ENCODE results near the gene RHOBTB3.

Gene RHOBTB3

DNA sequence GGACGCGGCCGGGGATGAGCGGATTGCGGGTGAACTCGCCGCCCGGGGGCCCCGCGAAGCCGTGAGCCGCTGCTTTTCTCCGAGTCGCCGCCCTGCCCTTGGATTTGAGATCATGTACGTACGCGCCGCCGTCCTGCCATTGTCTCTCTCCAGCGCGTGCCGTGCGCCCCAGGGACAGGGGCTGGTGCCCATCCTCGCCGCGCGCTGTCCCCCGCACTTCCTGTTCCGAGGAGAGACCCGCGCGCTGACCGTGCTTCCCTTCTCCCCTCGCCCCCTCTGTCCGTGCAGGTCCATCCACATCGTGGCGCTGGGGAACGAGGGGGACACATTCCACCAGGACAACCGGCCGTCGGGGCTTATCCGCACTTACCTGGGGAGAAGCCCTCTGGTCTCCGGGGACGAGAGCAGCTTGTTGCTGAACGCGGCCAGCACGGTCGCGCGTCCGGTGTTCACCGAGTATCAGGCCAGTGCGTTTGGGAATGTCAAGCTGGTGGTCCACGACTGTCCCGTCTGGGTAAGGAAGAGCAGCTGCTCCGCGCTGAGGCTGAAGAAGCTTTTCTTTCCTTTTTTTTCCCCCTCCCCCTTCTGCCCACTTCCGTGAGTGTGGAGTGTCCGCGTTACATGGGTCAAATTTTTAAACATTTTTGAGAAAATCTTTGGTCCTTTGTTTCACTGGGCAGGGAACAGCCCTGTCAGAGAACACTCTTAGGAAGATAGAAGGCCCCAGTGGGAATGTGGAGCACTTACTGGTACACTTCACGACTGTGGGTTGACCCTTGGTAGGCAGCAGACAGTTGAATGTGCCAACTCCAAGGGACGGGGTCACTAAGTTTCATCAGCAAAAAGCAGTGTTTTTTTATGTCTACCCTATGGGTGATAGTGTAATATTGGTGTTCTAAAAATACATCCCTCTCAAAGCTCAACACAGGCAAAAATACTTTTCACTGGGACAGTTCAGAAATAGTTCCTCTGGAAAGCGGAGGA, 727 bp downstream of the RHOBTB3 start:
- DNase-seq (ENCODE audit: low spot score) = no peak

DNA sequence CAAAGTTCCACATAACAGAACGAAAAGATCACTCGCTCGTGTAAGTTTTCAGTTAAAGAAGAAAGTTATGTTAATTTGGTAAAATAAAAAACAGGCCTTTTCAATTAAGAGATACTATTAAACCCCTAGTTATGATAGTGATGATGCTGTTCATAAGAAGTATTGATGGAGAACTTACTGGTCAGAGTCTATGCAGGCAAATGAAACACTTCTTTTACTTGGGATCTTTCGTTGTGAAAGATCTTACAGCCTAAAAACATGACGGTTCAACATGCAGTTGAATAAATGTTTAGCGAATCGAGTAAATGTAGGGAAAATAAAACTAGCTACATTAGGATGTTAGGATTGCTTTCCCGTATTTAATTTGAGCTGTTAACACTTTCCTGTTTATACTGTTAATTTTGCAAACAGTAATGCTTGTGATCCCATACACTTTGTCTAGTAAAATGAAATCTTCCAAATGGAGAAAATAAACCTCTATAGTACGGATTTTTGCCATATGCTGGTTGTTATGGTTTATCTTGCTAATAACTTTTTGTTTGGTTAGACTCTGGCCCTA, 2.0 kb downstream of the RHOBTB3 start:
- DNase-seq (ENCODE audit: low spot score) = no peak

DNA sequence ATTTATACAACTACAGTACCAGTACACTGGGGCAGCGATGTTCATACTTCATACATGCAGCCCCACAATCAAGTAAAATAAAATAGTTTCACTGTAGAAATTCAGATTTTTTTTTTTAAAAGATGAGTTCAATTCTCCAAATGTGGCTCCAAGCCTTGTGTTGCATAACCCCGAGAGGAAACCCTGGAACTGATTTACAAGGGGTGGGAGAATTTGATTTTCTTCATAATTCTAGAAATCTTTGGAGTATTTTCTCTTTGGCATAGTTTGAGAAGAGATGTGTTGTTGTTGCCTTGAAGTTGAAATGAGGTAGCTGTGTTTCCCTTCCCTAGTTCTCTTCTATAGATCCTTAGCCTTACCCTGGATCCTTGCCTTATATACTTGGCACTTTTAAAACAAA, 3.1 kb downstream of the RHOBTB3 start:
- no peak for DNase-seq (ENCODE audit: low spot score)

DNA sequence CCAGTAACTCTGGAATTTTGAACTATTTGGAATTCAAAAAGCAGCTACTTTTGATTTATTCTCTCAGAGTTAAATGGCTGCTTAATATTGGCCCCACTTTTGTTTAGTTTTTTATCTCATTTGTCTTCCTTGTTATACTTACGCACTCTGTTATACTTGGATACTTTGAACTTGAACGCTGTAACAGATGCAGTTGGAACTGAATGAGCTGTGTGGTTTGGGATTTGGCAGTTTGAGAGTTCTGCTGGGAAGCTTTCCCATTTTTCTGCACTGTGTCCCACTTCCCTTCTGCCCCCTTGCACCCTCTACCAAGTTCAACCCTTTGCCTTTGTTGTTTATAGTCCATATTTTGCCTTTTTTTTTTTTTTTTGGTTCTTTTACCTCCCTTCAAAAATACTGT, 3.8 kb downstream of the RHOBTB3 start:
- no peak for DNase-seq (ENCODE audit: low spot score)

DNA sequence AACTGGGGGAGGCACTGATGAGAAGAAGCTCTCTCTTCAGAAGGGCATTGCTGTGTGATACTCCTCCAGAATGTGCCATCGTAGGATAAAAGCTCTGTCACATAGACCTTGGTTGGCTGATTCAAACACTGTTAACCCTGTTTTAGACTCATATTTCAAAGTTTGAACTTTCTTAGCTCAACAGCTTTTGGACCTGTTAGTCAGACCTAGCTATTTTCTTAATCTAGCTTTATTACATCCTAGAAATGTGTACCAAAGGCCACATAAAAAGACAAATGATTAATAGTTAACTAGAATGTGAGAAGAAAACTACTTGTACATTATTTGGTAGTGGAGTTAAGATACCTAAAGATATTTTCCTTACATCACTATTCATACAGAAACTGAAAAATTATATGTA, 4.3 kb downstream of the RHOBTB3 start:
- no peak for DNase-seq (ENCODE audit: low spot score)

DNA sequence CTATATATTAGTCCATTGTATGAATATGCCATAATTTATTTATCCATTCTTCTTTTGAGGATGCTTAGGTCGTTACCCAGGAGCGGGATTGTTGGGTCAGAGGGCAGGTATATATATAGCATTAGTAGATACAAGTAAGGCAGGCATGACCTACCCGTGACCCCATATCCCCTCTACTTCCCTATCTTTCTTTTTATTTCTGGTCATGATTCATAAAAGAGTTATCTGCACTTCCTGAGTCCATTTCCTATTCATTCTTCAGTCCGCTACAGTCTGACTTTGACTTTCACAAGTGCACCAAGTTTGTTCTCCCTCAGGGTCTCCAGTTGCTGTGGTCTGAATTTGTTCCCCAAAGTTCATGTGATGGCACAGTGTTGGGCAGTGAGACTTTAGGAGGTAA, 6.9 kb downstream of the RHOBTB3 start:
- DNase-seq (ENCODE audit: low spot score) = no peak

DNA sequence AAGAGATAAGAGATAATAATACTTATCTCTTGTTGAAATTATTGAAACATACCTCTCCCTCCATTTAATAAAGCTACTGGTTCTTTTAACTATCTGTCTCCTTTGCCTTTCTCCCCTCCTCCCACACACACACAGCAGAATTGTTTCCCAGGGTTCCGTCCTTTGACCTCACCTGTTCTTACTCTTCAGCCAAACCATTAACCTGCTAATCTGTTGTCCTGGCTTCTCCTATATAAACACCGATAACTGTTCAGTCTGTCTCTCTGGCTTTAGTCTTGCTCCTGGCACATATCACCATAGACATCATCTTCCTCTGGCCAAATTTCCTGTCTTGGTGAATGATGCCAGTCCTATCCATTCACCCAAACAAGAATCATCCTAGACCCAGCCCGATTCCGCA, 7.7 kb downstream of the RHOBTB3 start:
- no peak for DNase-seq (ENCODE audit: low spot score)

DNA sequence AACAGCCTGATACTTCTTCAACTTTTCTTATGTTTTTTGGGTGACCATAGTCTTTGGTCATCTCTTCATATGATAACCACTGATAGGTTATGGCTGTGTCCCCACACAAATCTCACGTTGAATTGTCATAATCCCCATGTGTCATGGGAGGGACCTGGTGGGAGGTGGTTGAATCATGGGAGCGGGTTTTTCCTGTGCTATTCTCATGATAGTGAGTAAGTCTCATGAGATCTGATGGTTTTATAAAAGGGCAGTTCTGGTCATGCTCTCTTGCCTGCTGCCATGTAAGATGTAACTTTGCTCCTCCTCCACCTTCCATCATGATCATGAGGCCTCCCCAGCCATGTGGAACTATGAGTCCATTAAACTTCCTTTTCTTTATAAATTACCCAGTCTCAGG, 8.7 kb downstream of the RHOBTB3 start:
- no peak for DNase-seq (ENCODE audit: low spot score)

DNA sequence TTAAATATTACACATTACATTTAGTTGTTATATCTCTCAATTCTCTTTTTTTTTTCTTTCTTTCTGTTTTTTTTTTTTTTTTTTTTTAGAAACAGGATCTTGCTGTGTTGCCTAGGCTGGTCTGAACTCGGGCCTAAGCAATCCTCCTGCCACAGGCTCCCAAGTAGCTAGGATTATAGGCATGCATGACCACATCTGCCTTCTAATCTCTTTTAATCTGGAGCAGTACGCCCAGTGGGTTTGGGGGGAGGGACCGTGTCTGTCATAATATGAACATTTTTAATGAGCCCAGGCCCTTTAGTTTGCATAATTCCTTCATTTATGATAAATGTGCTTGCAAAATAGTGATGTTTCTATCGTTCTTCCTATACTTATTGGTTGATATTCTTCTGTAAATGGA, 10.3 kb downstream of the RHOBTB3 start:
- DNase-seq (ENCODE audit: low spot score) = no peak

DNA sequence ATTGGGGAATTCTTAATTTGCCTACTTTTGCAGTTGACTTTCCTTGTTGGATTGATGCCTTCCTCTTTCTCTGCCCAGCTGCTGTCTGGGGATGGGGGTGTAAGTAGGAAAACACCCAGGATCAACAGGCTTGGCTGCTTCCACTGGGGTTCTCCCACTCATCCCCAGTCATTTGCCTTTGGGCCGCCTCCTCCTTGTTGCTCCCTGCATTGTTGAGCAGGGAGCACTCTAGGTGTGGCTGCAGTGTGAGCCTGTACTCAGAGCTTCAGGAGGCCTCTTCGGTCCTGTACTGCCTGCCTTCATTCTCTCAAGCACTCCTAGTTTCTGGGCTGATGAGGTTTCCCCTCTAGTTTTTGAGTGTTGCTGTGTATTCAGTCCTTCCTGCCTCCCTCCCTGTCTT, 12.1 kb downstream of the RHOBTB3 start:
- no peak for DNase-seq (ENCODE audit: low spot score)

DNA sequence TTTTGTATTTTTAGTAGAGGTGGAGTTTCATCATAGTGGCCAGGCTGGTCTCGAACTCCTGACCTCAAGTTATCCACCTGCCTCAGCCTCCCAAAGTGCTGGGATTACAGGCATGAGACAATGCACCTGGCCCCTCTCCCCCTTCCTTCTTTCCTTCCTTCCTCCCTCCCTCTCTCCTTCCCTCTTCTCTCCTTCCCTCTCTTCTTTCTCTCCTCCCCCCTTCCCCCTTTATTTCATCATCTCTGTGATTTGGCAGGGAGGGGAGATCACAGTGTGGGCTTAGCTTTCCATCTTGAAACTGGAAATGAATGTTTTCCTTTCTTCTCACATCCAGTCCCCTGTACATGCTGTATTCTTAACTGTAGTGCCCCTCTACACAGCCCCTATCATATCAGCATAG, 12.7 kb downstream of the RHOBTB3 start:
- no peak for DNase-seq (ENCODE audit: low spot score)

DNA sequence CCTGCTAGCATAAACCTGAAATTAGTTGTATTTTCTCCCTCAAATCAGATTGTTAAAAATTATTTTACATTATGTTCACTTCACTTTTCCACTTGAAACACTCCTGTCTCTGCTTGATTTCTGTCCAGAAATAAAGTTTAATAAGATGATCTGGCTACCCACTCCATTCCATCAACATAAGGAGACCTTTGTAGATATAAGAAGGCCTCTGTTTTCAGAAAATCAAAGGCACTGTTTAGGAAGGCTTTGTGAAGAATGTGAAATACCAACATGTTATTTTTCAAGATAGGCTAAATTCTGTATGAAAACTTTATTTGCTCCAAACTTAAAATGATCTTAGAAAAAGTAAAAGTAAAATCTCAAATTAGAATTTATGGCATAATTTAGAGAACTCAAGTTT, 15.1 kb downstream of the RHOBTB3 start:
- no peak for DNase-seq (ENCODE audit: low spot score)

DNA sequence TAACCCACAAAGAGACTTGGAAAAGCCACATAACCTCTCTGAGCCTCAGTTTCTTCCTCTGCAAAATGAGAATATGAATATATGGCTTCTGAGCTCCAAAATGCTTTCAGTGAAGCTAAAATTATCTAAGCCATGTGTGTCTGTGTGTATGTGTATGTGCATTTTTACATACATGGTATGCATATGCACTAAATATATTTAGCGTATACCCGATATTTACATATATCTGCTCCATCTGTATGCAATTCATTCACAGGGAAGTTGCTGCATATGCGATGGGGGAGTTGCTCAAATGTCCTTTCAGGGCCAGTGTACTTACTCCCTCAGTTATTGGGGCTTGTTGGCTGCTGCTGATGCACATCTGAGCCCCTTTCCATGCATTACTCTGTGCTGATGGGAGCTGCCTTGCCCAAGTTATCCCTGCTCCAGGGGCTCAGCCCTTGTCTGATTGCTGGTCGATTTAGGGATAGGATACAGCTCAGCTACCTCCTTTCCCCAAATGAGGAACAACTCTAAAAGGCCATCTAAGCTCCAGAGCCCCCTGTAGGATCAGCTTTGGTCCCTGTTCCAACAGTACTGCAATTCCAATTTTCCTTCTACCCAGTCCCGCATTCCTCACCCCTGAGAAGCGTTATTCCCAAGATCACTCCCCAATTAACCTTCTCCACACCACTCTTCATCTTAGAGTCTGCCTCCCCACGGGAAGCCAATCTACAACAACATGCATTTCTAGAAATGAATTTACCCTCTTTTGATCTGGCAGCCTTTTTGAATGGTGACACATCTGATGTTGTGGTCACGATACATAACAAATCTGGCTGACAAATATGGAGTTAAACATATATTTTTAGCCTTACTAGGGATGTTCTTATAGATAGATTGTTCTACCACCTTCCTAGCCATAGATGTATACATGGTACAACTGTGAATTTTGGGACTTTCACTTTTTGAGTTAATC, 15.9 kb downstream of the RHOBTB3 start:
- no peak for DNase-seq (ENCODE audit: low spot score)

DNA sequence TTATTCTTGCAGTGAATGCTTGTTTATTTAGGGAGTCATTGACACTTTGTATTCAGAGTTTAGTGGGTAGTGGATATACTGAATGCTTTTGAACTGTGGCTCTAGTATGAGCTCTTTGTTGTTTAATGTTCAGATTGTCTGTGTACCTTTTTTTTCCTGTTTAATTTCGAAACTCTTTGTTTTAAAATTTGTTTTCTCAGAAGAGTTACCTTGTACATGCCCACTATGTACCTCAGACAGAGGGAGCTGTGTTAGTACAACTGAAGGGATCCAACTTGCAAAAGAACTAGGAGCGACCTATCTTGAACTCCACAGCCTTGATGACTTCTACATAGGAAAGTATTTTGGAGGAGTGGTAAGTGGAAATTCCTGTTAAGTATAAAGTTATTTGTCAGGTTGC, 17.0 kb downstream of the RHOBTB3 start:
- no peak for DNase-seq (ENCODE audit: low spot score)

DNA sequence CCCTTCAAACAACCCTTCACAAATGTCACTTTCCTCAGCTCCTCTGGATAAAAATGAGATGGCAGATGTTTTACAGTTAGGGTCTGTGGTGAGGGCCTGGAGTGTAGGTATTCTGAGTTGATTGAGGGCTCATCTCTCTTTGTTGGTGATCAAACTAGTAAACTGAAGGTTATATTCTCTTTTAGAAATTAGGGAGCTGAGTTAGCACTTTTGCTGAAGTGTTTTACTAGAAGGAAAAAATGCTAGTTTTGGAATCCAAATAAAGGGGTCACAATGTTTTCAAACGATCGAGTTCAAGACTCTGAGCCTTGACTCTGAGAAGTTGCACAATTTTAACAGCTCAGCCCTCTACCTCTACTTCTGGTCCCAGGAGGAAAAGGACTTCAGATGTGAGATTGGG, 23.4 kb downstream of the RHOBTB3 start:
- DNase-seq (ENCODE audit: low spot score) = no peak

DNA sequence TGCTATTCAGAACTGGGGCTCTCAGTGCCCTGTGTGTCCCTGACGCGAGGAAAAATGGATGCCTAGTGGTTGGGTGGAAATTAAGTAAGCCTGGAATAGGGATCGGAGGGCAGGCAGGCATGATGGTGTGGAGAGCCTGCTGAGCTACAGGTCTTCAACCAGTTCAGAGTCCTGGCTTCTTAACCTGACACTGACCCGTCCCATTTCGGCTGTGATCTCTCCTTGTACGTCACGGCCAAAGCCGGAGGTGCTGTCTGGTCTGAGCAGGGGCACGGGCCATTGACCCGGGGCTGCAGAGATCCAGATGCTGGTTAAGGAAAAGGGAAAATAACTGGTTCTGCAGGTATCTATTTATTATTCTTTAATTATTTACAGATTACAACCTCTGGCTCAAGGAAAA, 27.9 kb downstream of the RHOBTB3 start:
- no peak for DNase-seq (ENCODE audit: low spot score)

DNA sequence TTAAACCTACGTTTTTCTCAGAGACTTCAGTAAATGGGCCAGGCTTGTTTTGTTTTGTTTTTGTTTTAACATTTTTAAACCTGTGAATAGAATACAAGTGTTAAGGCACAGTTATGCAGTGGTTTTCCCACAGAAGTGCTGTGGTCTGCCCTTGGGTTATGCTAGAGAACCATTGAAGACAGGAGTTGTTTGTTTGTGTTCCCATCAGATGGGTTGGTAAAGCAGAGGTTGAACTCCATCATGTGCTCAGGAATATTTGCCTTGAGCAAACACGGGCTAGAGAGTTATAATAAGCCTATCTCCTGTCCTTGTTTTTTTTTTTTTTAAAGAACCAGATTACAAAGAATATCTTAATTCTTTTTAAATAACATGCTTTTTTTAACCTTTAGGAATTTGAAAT, 28.5 kb downstream of the RHOBTB3 start:
- peak; percentile 39 for DNase-seq (ENCODE audit: low spot score)

DNA sequence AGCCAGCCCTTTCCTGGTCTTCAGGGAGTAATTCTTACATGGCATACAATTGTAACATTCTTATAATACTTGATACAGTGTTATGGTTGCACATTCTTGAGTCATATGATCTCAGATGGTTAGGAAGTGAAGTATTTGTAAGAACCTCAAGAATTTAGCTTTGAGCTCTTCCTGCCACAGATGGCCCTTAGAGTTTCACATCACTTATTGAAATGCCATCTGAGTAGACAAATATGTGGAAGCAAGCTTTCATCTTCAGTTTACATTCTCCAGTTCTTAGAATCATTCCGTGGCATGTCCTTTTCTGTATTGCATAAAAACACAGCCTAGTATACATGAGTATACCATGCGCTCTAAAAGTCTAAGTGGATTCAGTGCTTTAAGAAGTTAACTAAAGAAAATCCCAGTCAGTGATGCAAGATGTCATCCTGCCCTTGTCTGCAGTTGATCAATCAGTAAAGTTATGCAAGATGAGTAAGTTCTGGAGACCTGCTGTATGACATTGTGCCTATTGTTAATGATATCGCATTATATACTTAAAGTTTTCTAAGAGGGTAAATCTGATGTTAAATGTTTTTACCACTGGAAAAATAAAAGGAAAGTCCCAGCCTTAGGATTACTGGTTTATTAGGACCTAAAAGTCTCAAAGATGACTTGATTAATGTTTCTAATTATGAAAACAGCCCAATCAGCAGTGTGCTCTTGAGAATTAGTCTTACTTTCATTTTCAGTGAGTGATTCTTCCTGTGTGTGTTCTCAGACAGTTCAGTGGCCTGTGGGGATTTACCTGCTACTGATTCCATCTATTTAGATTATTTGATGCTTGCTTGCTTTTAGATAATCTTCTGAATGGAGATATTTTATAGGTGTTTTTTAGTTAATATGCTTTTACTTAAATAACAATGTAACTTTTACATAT, 29.4 kb downstream of the RHOBTB3 start:
- peak; percentile 78 for DNase-seq (ENCODE audit: low spot score)

DNA sequence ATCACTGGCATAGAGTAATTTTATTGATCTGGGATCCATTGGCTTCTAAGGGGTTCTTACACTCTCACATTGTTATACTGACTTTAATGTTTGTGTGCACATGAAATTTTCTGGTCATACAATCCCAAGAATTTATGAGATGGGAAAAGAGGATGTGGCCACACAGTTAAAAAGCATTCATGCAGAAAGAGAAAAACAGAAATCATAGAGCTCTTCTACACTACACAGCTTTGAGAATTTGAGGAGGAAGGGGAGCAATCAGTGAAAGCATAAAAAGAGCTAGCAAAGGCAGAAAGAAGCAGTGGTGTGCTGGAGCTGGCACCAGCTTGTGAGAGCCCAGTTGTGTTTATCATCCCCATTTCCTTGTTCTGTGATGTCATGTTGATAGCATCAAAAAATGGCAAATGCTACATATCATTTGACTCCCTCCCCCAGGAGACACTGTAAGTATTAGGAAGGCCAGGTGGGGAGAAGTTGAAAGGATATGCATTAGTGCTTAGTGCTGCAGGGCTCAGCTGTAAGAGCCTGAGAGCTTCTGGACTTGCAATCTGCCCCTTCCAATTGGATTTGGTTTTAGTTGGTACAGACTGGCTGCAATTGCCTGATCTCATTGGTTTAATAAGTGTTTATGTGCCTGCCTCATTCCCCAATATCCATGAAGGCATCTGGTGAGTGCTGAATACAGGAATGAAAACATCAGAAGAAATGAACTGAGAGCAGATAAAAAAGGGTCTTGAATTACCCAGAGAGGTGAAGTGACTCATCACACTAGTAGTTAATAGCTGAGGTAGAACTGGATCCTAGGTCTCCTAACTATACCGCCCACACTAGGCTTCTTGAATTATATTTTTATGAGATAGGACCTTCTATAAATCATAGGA, 30.9 kb downstream of the RHOBTB3 start:
- peak; percentile 34 for DNase-seq (ENCODE audit: low spot score)

DNA sequence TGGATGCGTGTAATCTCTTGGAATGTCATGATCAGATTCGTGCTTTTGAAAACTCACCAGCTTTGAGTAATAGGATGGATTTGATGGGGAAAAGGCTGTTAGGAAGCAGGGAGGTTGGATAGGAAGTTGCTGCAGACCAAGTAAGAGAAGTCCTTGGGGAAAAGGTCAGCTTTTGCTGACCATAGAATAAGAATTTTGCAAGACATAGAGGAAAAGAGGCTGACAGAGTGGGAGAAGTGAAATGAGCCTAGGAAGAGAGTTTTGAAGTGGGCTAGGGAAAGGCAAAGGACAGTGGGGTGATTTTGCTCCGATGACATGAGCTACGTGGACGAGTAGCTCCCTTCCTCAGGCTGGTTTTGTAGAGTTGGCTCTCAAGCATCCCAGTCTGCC, 31.5 kb downstream of the RHOBTB3 start:
- no peak for DNase-seq (ENCODE audit: low spot score)

DNA sequence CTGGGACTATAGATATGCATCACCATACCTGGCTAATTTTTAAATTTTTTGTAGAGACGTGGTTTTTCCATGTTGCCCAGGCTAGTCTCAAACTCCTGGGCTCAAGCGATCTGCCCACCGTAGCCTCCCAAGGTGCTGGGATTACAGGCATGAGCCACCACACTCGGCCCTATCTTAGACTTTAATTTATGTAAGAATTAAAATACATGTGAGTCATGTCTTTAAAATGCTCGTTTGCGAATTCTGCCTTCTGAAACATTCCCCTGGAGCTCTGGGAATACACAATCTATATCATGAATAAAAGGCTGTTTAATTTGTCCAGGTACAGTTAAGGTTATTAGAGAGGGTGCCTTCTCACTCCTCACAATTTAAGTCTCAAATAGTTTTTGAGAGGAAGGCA, 32.8 kb downstream of the RHOBTB3 start:
- DNase-seq (ENCODE audit: low spot score) = no peak
